Endothelial cell of umbilical vein (primary cell): ENCODE results near the gene IVD.

Experiments
- EZH2 ChIP-seq: IDR thresholded peaks from 2 replicates; pipeline ENCODE4 v1.6.1; 2012; ENCODE audit warnings: borderline replicate concordance, low read depth, mild to moderate bottlenecking, moderate library complexity, low read length, inconsistent platforms; ENCODE audit not compliant: severe bottlenecking
- POLR2A ChIP-seq: IDR thresholded peaks from 2 replicates; pipeline ENCODE4 v1.6.1; 2012; ENCODE audit warnings: low read depth, mild to moderate bottlenecking, control low read depth, low read length
- POLR2AphosphoS5 ChIP-seq: IDR thresholded peaks from 2 replicates; pipeline ENCODE4 v1.6.1; 2012; ENCODE audit warnings: low read depth, mild to moderate bottlenecking, control low read depth, low read length, moderate library complexity; ENCODE audit not compliant: insufficient read depth
- TF ChIP-seq, protein P1 (sequence below), 2 donors: IDR thresholded peaks; 1 replicate in 1 of 2; 2 replicates in 1 of 2; pipeline ENCODE4 v1.5.1; 2011; ENCODE audit warnings: low read length in 2 of 2, mild to moderate bottlenecking in 2 of 2, moderate library complexity in 2 of 2, control low read depth in 1 of 2, inconsistent platforms in 1 of 2, low read depth in 1 of 2; ENCODE audit not compliant: insufficient read depth in 1 of 2; ENCODE audit errors: extremely low read depth in 1 of 2

- TF ChIP-seq POLR2A = no peak
- TF ChIP-seq, protein P1, sequence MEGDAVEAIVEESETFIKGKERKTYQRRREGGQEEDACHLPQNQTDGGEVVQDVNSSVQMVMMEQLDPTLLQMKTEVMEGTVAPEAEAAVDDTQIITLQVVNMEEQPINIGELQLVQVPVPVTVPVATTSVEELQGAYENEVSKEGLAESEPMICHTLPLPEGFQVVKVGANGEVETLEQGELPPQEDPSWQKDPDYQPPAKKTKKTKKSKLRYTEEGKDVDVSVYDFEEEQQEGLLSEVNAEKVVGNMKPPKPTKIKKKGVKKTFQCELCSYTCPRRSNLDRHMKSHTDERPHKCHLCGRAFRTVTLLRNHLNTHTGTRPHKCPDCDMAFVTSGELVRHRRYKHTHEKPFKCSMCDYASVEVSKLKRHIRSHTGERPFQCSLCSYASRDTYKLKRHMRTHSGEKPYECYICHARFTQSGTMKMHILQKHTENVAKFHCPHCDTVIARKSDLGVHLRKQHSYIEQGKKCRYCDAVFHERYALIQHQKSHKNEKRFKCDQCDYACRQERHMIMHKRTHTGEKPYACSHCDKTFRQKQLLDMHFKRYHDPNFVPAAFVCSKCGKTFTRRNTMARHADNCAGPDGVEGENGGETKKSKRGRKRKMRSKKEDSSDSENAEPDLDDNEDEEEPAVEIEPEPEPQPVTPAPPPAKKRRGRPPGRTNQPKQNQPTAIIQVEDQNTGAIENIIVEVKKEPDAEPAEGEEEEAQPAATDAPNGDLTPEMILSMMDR (IDR thresholded peaks at IDR 0.05; ENCODE audit: extremely low read depth in 1 of 2, insufficient read depth in 1 of 2, low read depth in 1 of 2, low read length in 2 of 2) = no peak
- no peak for TF ChIP-seq EZH2
- no peak for TF ChIP-seq POLR2AphosphoS5
These were observed 1.9 kb downstream of the IVD start for GRCh38 chr15:40407330-40407990.
